IPS-18a (cell line): ENCODE results near the gene GPX4.

Experiments used
- H3K27ac ChIP-seq: one replicate; pipeline ENCODE4 v1.5.1; 2013; ENCODE audit warnings: low read length
- H3K27me3 ChIP-seq: one replicate; pipeline ENCODE4 v1.6.1; 2013; ENCODE audit warnings: mild to moderate bottlenecking, low read length; ENCODE audit not compliant: control insufficient read depth, insufficient read depth
- H3K36me3 ChIP-seq: one replicate; pipeline ENCODE4 v1.6.1; 2013; ENCODE audit warnings: low read depth, low read length; ENCODE audit not compliant: control insufficient read depth
- H3K4me1 ChIP-seq: one replicate; pipeline ENCODE4 v1.6.1; 2013; ENCODE audit warnings: low read depth, low read length; ENCODE audit not compliant: control insufficient read depth
- H3K4me3 ChIP-seq: one replicate; pipeline ENCODE4 v1.5.1; 2013; ENCODE audit warnings: low read length
- H3K9ac ChIP-seq: one replicate; pipeline ENCODE4 v1.6.1; 2013; ENCODE audit warnings: mild to moderate bottlenecking, low read length, moderate library complexity
- H3K9me3 ChIP-seq: one replicate; pipeline ENCODE4 v1.6.1; 2013; ENCODE audit warnings: low read depth, low read length; ENCODE audit not compliant: control insufficient read depth

The GPX4 gene

GRCh38 chr19:1063909-1064660 lies 39.7 kb upstream of the GPX4 start:
- peaks cover 8% of the 10 kb centered on the region for H3K4me1 ChIP-seq
- no peak overlapping the region for H3K9ac ChIP-seq
- peak overlapping the region; percentile 56 for H3K4me3 ChIP-seq
- no peaks in the 10 kb centered on the region for H3K36me3 ChIP-seq
- no peak overlapping the region for H3K27ac ChIP-seq
- peaks cover 45% of the 10 kb centered on the region for H3K27me3 ChIP-seq
- H3K9me3 ChIP-seq = no peaks in the 10 kb centered on the region

- Histone ChIP-seq H3K27ac (no peak overlapping the region), H3K4me3 (peak overlapping the region; percentile 56)
Measured at GRCh38 chr19:1064661-1065605, 38.9 kb upstream of the GPX4 start.

GRCh38 chr19:1065606-1066109 lies 38.1 kb upstream of the GPX4 start:
- H3K9ac ChIP-seq = no peak overlapping the region
- peaks cover 59% of the 10 kb centered on the region for H3K27me3 ChIP-seq
- H3K4me3 ChIP-seq = no peak overlapping the region
- no peak overlapping the region for H3K27ac ChIP-seq
- no peaks in the 10 kb centered on the region for H3K9me3 ChIP-seq
- no peaks in the 10 kb centered on the region for H3K36me3 ChIP-seq
- H3K4me1 ChIP-seq = peaks cover 8% of the 10 kb centered on the region

More at GRCh38 chr19:1064661-1065605, 38.9 kb upstream of the GPX4 start:
- H3K4me1 ChIP-seq = peaks cover 8% of the 10 kb centered on the region
- H3K9ac ChIP-seq = no peak overlapping the region
- no peaks in the 10 kb centered on the region for H3K9me3 ChIP-seq
- H3K27me3 ChIP-seq = peaks cover 54% of the 10 kb centered on the region
- H3K36me3 ChIP-seq = no peaks in the 10 kb centered on the region

- H3K36me3 ChIP-seq = no peaks in the 10 kb centered on the region
- H3K27ac ChIP-seq = no peak overlapping the region
- H3K9ac ChIP-seq = no peak overlapping the region
- peaks cover 8% of the 10 kb centered on the region for H3K4me1 ChIP-seq
- no peak overlapping the region for H3K4me3 ChIP-seq
- H3K9me3 ChIP-seq = no peaks in the 10 kb centered on the region
- peaks cover 63% of the 10 kb centered on the region for H3K27me3 ChIP-seq
Measured at GRCh38 chr19:1066251-1066747, 37.5 kb upstream of the GPX4 start.

- Histone ChIP-seq H3K9ac (no peak within 1 kb of the TSS), H3K4me1 (peaks cover 8% of the 10 kb centered on the region), H3K9me3 (no peaks in the 10 kb centered on the region), H3K4me3 (peak within 1 kb of the TSS; percentile 37), H3K36me3 (no peaks in the 10 kb centered on the region), H3K27me3 (peaks cover 68% of the 10 kb centered on the region), H3K27ac (no peak within 1 kb of the TSS)
Measured at GRCh38 chr19:1066748-1067340, 37.0 kb upstream of the GPX4 start, which contains the start of gene ARHGAP45. Gene ARHGAP45 (plus strand): TSS chr19:1067167. CDS start chr19:1067406, 239 bp downstream.

GRCh38 chr19:1067341-1067957 lies 36.3 kb upstream of the GPX4 start:
- peaks cover 72% of the 10 kb centered on the region for H3K27me3 ChIP-seq
- H3K27ac ChIP-seq = no peak overlapping the region
- peaks cover 8% of the 10 kb centered on the region for H3K4me1 ChIP-seq
- H3K9ac ChIP-seq = no peak overlapping the region
- peak overlapping the region; percentile 37 for H3K4me3 ChIP-seq
- no peaks in the 10 kb centered on the region for H3K9me3 ChIP-seq
- no peaks in the 10 kb centered on the region for H3K36me3 ChIP-seq

- H3K4me1 ChIP-seq = peaks cover 8% of the 10 kb centered on the region
- no peaks in the 10 kb centered on the region for H3K9me3 ChIP-seq
- no peak overlapping the region for H3K27ac ChIP-seq
- no peaks in the 10 kb centered on the region for H3K36me3 ChIP-seq
- H3K27me3 ChIP-seq = peaks cover 72% of the 10 kb centered on the region
- H3K9ac ChIP-seq = no peak overlapping the region
- H3K4me3 ChIP-seq = no peak overlapping the region
Measured at GRCh38 chr19:1068009-1069001, 35.5 kb upstream of the GPX4 start.

GRCh38 chr19:1069009-1069779 lies 34.6 kb upstream of the GPX4 start:
- no peak overlapping the region for H3K27ac ChIP-seq
- peaks cover 72% of the 10 kb centered on the region for H3K27me3 ChIP-seq
- H3K9ac ChIP-seq = no peak overlapping the region
- H3K4me1 ChIP-seq = peaks cover 8% of the 10 kb centered on the region
- H3K36me3 ChIP-seq = no peaks in the 10 kb centered on the region
- no peaks in the 10 kb centered on the region for H3K9me3 ChIP-seq
- H3K4me3 ChIP-seq = no peak overlapping the region

GRCh38 chr19:1070576-1070930 lies 33.2 kb upstream of the GPX4 start:
- no peak overlapping the region for H3K9ac ChIP-seq
- H3K4me3 ChIP-seq = peak overlapping the region; percentile 39
- peaks cover 3% of the 10 kb centered on the region for H3K4me1 ChIP-seq
- H3K27ac ChIP-seq = no peak overlapping the region
- H3K9me3 ChIP-seq = no peaks in the 10 kb centered on the region
- H3K27me3 ChIP-seq = peaks cover 62% of the 10 kb centered on the region
- H3K36me3 ChIP-seq = no peaks in the 10 kb centered on the region
